Stimulated activated CD4-positive, alpha-beta T cell treated with anti-CD3 and anti-CD28 coated beads, TNF-alpha, amount 100 ng/mL, for 48 hours (primary cell): Measurements from ENCODE around the gene SEMA4A.
"Not testable (repeated sequence)": the region's sequence is repeated elsewhere in the genome, so short reads cannot be mapped to it uniquely, and the experiment has no call there.

Source experiments
- DNase-seq, 3 donors: peaks; one replicate each; pipeline ENCODE4 v3.0.0-alpha.2; 2020; ENCODE audit warnings: low read depth in 3 of 3

SEMA4A gene

GRCh38 chr1:156160000-156160742, 6.8 kb downstream of the SEMA4A start:
- DNase-seq = no peak

- DNase-seq = peak; percentile 64 to 85 (median 74)
These were observed 7.4 kb downstream of the SEMA4A start for GRCh38 chr1:156160743-156161171.

GRCh38 chr1:156162430-156163037, 9.1 kb downstream of the SEMA4A start:
- no peak for DNase-seq

GRCh38 chr1:156163712-156164111, 10.3 kb downstream of the SEMA4A start:
- DNase-seq = no peak

- no peak for DNase-seq
These were observed 10.9 kb downstream of the SEMA4A start for GRCh38 chr1:156164125-156164831.

GRCh38 chr1:156165083-156165482, 11.7 kb downstream of the SEMA4A start:
- DNase-seq = no peak

- no peak for DNase-seq
These were observed 14.2 kb downstream of the SEMA4A start for GRCh38 chr1:156167536-156167935.

GRCh38 chr1:156172696-156173470, 19.5 kb downstream of the SEMA4A start:
- no peak for DNase-seq

GRCh38 chr1:156176610-156177210, 23.3 kb downstream of the SEMA4A start:
- no peak for DNase-seq

GRCh38 chr1:156177919-156178654, 24.7 kb downstream of the SEMA4A start:
- no peak for DNase-seq

- no peak for DNase-seq
These were observed 27.1 kb downstream of the SEMA4A start for GRCh38 chr1:156180471-156180870.

- DNase-seq = not testable (repeated sequence)
These were observed 28.1 kb downstream of the SEMA4A start for GRCh38 chr1:156181391-156181924.

- DNase-seq = not testable (repeated sequence)
These were observed 28.8 kb downstream of the SEMA4A start for GRCh38 chr1:156182010-156182779.

- DNase-seq = not testable (repeated sequence)
These were observed 33.2 kb downstream of the SEMA4A start for GRCh38 chr1:156186347-156187177.

GRCh38 chr1:156190265-156190664, 36.9 kb downstream of the SEMA4A start:
- not testable (repeated sequence) for DNase-seq

- no peak for DNase-seq
These were observed 38.0 kb downstream of the SEMA4A start for GRCh38 chr1:156191292-156191964.

GRCh38 chr1:156193208-156193487, 39.8 kb downstream of the SEMA4A start:
- DNase-seq = no peak

- DNase-seq = peak; percentile 92 to 96 (median 93)
These were observed 40.3 kb downstream of the SEMA4A start, which contains the start of gene SLC25A44 for GRCh38 chr1:156193488-156194299. Gene SLC25A44, plus strand, starts transcription at chr1:156194104. Its CDS starts 5,744 bp downstream, at chr1:156199848.
